ENCODE results near the gene WWC2.
A peak's percentile ranks its signal among the peaks of the same experiment; 100 is the strongest.

WWC2 gene

DNA sequence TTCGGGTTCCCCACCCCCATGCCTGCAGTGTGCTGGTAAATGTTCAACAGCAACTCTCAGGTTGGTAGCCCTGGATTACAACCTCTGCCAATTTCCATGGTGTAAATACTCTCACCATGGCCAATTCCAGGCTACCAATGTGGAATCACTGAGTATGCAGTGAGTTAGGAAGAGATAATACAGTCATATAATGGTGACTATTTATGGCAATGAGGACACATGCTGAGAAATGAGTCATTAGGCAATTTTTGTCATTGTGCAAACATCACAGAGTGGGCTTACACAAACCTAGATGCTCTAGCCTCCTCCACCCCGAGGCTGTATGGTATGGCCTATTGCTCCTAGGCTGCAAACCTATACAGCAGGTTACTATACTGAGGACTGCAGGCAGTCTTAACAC, 227.8 kb downstream of the WWC2 start:
- no peak for DNase-seq
- in situ Hi-C loops (cut with HindIII; ENCODE audit: low pct_ligation_motif_present, low pct_unique_long_range_greater_than_20kb, low sequenced_read_pairs) = no loop called here

DNA sequence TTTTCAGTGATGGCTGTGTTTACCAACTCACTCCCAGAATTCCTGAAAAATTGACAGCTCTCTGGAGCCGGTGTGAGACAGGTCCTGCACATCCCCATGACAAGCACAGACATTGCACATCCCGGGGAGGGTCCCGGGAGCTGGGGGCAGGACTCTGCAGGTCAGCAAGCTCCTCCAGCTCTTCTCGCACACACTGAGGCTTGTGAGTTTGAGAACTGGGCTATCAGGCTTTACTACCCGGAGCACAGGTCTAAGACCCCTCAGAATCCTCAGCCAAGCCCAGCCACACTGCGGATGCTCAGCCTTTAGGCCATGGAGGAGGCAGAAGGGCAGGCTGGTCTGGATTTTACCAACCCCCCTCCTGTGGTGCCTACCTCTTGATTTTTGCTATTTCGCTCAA, 228.8 kb downstream of the WWC2 start:
- no peak for DNase-seq
- in situ Hi-C loops (cut with HindIII; ENCODE audit: low pct_ligation_motif_present, low pct_unique_long_range_greater_than_20kb, low sequenced_read_pairs) = no loop called here

DNA sequence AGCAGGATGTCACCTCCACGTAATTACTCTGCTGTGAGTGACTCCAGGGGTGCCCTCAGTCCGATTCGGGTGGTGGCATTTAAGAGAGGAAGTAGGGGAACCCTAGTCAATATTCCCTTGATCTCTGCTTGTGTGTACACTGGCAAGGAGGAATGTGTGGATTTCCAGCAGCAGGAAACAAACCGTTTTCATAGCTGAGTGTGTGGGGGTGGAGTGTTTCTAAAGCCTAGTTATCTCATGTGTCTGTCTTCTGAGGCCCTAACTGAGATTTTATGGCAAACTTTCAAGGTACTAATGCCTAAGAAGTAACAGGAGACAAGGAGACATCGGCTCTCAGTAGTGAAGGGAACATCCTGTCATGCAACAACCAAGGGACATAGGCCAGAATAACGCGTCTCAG, 229.8 kb downstream of the WWC2 start:
- in situ Hi-C loops (cut with HindIII; ENCODE audit: low pct_ligation_motif_present, low pct_unique_long_range_greater_than_20kb, low sequenced_read_pairs) = no loop called here
- DNase-seq = no peak

DNA sequence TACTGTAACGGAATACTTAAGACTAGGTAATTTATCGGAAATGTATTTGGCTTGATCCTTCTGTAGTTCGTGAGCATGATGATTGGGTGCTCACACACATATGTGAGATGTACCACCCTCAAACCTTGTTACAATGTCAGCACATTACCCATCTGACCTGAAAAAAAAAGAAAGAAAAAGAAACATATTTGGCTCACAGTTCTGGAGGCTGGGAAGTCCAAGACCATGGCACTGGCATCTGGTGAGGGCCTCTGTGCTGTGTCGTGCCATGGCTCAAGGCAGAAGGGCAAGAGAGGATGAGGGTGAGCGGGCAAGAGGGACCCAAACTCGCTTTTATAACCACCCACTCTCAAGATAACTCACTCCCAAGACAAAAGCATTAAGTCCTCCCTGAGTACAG, 230.2 kb downstream of the WWC2 start:
- in situ Hi-C loops (cut with HindIII; ENCODE audit: low pct_ligation_motif_present, low pct_unique_long_range_greater_than_20kb, low sequenced_read_pairs) = no loop called here
- DNase-seq = no peak

DNA sequence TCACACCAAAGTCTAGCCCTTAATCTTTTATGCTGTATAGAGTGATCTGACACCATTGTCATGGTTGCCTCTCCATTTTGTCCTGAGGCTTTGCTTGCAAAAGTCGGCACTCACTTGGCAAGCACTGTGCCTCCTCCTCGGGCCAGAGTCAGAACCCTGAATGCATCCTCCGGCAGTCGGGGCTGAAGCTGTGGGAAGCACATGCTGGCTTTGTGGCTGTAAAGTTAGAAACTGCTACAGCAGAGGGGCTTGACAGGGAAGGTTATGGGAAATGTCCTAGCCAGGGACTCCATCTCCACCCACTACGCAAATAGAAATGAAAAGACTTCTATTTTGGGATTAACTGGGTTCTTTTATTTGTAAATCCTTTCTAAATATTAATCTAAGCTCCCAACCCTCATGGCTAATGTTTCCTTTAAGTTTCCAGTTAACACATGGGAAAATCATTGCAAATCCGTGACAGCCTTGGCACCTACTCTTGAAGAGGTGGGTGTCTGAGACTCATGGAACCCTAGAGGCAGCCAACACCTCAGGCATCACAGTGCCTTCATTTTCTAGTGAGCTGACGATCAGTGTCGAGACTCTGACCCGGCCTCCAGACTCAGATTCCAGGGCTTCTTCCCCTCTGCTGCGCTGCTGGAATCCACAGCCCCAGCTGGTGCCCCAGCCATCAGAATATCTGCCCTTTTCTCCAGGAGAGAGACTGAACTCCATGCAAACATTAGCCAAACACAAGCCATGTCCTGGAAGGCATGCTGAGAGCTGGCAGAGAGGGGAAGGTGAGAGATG, 231.1 kb downstream of the WWC2 start:
- no peak for DNase-seq
- in situ Hi-C loops (cut with HindIII; ENCODE audit: low pct_ligation_motif_present, low pct_unique_long_range_greater_than_20kb, low sequenced_read_pairs) = no loop called here

DNA sequence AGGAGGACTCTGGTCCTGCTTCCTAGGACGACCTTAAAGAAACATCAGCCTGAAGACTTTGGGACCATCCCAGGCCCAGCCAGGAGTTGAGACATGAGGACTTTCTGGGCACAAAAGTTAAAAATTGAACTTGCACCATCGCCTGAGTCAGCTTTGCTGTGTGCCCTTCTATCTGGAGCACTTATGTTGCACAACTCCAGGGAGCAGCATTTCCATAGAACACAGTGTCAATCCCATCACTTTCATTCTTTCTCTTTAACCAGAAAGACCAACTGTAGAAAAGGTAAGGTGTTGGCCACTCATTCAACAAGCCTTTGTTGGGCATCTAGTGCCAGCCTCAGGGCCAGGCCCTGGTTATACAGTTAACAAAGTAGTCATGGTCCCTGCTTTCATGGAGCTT, 231.8 kb downstream of the WWC2 start:
- in situ Hi-C loops (cut with HindIII; ENCODE audit: low pct_ligation_motif_present, low pct_unique_long_range_greater_than_20kb, low sequenced_read_pairs) = no loop called here
- DNase-seq = no peak

DNA sequence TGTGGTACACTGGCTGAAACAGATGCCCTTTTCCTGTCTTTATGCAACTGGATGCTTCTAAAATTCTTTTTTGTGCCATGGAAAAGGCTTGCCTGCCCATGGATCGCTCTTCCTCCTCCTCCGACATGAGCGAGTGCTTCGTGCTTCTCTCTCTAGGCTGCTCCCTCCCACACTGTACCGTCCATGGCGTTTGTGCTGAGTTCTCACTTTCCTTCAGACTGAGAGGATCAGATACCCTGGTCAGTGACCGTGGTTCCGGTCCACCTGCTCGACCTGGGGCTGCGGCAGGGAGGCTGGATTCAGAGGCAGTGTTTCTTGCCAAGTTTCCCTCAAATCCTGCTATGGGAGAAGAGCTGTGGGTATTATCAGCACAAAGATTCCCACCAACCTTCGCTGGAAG, 233.4 kb downstream of the WWC2 start:
- in situ Hi-C loops (cut with HindIII; ENCODE audit: low pct_ligation_motif_present, low pct_unique_long_range_greater_than_20kb, low sequenced_read_pairs) = no loop called here
- no peak for DNase-seq

DNA sequence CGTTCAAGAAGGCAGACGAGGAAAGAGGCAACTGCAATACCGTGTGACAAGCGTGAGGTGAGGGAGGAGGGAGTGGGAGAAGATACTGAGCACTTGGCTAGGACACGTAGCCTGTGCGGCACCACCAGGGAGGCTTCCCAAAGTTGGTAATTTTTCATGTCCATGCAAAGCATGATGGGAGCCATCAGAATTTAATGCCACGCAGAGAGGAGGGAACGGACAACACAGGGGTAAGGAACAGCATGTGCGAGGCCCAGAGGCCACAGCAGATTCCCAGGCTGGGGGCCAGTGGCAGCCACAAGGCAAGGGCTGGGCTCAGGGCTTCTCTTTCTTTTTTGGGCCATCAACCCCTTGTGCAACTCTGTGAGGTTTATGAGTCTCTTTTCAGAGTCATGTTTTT, 234.1 kb downstream of the WWC2 start:
- in situ Hi-C loops (cut with HindIII; ENCODE audit: low pct_ligation_motif_present, low pct_unique_long_range_greater_than_20kb, low sequenced_read_pairs) = no loop called here
- DNase-seq = no peak

DNA sequence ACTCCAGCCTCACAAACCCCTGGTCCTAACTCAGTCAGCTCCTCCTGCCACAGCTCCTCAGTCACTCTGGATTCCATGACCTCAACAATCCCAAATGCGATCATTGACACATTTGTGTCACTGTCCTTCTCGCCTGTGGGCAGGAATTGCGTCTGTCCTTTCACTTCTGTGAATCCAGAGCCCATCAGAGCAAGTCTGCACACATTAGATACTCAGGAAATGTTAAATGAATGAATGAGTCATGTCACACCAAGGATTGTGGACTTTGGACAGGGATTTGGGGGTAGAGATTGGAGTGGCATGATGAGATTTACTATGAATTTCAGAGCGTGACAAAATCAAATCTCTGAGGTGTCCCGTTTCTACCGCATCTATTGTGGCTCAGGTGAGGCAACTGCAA, 234.9 kb downstream of the WWC2 start:
- peak; percentile 48 for DNase-seq
- in situ Hi-C loops (cut with HindIII; ENCODE audit: low pct_ligation_motif_present, low pct_unique_long_range_greater_than_20kb, low sequenced_read_pairs) = no loop called here

DNA sequence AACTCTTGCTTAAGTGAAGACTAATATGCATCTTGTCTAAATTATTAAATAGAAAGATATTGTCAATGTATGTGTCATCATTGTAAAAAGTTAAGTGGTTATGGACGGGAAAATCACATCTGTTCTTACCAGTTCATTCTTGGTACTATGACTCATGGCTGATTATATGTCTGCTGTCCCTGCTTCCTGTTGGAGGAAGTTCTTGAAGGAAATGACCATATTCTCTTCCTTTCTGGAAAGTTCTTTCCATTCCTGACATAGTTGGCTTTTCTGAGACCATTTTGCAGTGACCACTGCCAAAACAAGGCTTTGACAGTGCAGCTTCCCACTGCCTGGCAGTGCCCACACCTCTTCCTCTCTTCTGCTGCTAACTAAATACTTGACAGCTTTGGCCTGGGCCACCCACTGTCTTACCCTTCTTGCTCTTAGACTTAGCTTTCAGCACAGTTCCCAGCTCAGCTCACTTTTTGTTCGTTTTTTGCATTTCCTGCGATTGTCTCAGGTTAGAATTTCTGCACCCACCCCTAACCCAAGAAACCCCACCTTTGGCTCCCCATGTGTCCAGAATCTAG, 236.4 kb downstream of the WWC2 start:
- DNase-seq = peak; percentile 59
- in situ Hi-C loops (cut with HindIII; ENCODE audit: low pct_ligation_motif_present, low pct_unique_long_range_greater_than_20kb, low sequenced_read_pairs) = no loop called here

DNA sequence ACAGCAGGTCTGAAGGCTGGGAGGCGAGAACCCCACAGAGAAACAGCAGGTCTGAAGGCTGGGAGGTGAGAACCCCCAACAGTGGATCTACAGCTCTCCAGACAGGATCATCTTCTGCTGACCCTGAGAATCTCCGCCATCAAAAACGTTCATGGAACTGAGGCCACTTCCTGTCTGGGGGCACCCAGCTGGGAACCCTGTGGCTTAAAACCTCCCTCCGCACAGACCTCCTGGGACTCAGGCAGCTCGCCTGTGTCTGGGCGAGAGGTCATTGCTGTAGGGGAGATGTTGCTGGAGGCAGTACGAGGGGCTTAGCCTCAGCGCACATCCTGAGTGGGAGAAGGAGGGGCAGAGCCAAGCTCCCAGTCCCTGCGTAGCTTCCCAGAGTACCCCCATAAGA, 238.3 kb downstream of the WWC2 start:
- in situ Hi-C loops (cut with HindIII; ENCODE audit: low pct_ligation_motif_present, low pct_unique_long_range_greater_than_20kb, low sequenced_read_pairs) = no loop called here
- no peak for DNase-seq

DNA sequence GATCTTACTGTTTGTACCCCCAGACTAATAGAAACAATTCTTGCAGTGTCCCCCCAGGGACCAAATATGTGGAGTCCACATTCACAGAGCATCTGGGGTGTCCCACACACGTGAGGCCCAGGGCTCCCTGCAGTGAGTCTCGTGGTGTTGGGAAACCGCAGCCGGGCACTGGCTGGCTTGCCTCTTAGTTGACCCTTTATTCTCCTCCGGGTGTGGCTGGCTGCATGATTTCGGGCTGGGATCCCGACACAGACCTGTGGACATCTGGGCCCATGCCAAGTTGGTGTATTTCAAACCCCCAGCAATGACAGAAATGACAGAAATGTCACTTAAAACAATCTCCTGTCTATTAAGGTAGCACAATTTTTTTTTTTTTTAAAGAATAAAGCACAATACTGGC, 238.8 kb downstream of the WWC2 start:
- in situ Hi-C loops (cut with HindIII; ENCODE audit: low pct_ligation_motif_present, low pct_unique_long_range_greater_than_20kb, low sequenced_read_pairs) = no loop called here
- no peak for DNase-seq

DNA sequence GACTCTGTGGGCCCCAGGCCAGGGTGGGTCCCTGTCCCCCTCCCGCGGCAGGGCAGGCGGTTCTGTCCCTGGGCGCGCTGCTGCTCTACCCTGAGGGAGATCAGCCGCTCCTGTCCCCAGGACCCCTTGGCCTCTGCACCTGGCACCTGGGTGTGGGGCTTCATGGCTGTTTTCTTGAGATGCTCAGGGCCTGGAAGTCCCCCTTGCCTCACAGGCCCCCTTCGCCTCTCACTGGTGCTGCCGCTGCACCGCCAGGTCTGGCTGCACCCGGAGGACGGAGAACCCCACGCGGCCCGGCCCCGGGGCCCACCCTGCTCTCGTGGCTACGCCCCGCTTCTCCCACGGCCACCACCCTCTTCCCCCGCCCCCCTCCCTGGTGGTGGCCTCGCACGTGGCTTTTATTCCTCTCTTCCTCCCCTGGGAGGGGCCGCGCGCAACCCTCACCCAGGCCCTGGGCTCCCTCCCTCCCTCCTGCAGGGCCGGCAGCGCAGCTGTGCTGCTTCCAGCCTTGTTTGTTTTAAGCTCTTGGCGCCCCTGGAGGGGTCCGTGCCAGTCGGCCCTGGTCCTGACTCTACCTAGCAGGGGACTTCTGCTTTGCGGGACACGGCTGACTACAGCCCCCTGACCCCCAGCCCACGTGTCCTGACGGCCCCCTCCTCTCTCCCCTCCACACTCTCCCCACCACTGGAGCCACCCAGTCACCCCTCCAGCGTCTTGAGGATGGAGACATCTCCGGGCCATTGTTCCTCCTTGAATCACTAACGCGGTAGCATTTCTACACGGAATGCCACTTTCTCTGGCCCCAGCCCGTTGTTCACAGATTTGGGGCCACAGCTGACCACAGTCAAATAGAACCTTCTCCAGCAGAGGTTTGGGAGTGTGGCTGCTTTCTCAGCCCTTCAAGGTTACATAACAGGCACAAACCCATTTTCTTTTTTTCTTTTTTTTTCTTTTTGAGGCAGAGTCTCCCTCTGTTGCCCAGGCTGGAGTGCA, 243.8 kb downstream of the WWC2 start:
- DNase-seq = peak; percentile 7
- in situ Hi-C loops (cut with HindIII; ENCODE audit: low pct_ligation_motif_present, low pct_unique_long_range_greater_than_20kb, low sequenced_read_pairs) = no loop called here

DNA sequence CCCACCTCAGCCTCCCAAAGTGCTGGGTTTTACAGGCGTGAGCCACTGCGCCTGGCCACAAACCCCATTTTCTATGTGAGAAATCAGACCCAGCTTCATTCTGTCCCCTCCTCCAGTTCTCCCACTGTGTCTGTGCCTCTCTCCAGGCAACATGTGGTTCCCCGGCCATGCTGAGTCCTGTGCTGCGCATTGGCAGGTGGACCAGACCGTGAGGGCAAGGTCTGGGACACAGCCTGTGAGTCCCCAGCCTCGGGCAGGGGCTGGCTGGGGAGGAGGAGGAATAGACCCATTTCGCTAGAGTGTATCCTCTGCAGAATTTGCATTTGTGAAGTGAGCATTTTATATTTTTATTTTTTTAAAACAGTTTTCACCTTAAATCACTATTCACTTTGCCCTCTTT, 244.7 kb downstream of the WWC2 start:
- no peak for DNase-seq
- in situ Hi-C loops (cut with HindIII; ENCODE audit: low pct_ligation_motif_present, low pct_unique_long_range_greater_than_20kb, low sequenced_read_pairs) = no loop called here

DNA sequence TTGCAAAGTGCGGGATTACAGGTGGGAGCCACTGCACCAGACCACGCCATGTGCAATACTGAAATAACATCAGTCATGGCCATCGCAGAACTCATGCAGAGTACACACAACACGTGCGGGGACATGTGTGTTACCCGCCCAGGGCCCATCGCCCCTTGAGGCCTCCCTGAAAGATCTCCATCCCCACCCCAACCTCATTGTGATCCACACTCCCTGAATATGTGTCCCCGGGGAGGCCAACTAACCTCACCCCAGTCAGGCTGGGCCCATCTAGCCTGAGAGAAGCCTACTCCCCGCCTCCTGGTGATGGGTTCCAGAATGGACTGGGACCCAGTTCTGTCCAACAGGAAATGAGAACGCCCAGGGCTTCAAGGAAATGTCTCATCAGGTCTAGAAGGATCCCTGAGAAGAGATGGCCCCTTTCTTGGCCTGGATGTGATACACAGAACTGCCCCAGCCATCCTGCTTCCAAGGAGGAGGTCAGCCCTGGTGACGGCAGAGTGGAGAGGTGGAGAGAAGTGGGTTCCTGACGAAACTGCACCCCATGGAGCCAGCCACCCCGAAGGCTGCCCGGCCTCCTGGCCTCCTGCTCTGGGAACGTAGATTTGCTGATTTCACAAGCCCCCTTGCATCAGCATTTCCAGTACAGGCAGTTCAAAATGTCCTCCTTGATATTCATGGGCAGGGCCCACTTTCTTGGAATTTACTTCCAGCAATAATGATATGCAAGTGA, 245.6 kb downstream of the WWC2 start:
- in situ Hi-C loops (cut with HindIII; ENCODE audit: low pct_ligation_motif_present, low pct_unique_long_range_greater_than_20kb, low sequenced_read_pairs) = no loop called here
- no peak for DNase-seq

DNA sequence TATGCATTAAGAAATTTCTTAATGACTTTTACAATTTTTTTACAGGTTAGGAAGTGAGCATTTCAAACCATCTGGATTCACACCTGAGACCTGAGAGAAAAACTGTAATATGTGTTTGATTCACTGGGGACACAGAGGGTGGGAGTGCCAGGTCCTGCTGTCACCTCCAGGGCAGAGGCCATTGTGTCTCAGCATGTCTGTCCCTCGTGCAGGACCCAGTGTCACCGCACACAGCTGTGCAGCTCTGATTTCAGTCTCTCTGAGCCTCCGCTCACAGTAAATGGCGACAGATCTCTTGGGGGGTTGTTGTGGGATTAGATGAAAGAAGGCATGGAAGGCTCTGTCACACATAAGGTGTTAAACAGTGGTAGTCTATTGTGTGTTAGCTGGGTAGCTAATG, 246.2 kb downstream of the WWC2 start:
- no peak for DNase-seq

DNA sequence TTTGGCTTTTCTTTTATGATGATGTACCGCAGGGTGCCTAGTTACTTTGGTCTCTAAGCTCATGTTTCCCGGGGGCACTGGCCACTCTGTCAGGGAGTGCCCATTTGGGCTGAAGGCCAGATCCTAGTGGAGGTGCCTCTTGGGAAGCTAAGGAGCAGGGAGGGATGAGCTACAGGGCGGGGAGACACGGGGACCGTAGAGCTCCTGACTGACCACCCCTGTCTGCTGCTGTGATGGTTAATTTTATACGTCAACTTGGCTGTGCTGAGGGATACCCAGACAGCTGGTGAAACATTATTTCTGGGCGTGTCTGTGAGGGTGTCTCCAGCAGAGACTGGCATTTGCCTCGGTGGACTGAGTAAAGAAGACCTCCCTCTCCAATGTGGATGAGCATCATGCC, 248.1 kb downstream of the WWC2 start:
- DNase-seq = no peak
- in situ Hi-C loops (cut with HindIII; ENCODE audit: low pct_ligation_motif_present, low pct_unique_long_range_greater_than_20kb, low sequenced_read_pairs) = no loop called here

More for the DNA sequence above, 246.2 kb downstream of the WWC2 start:
- in situ Hi-C loops (cut with HindIII; ENCODE audit: low pct_ligation_motif_present, low pct_unique_long_range_greater_than_20kb, low sequenced_read_pairs) = no loop called here

DNA sequence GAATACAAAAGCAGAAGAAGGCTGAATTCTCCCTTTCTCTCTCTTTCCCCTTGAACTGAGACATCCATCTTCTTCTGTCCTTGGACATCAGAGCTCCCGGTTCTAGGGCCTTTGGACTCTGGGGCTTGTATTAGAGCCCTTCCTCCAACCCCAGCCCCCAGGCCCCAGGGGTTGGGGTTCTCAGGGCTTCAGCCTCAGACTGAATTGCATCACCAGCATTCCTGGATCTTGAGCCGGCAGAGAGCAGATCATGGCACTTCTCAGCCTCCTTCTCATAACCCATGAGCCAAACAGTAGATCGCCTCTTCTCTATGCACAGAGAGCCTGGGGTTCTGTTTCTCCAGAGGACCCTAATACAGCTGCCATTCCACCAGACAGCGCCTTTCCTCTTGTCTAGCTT, 248.5 kb downstream of the WWC2 start:
- DNase-seq = no peak
- in situ Hi-C loops (cut with HindIII; ENCODE audit: low pct_ligation_motif_present, low pct_unique_long_range_greater_than_20kb, low sequenced_read_pairs) = no loop called here

DNA sequence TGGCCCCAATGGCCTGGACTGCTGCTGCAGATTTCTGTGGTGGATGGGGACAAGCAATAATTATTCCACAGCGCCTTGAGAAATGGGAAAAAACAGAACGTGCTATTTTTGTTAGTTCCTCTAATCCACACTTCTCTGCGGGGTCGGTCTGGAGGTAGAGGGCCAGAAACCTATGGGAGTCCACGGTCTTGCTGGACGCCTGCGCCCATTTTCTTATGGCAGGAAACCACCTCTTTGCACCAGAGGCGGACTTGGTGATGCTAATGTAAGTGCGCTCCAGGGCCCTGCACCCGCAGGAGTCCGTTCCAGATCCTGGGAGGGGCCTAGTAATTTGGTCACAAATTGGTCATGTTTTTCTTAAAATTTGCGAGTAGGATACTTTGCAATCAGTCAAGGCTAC, 249.1 kb downstream of the WWC2 start:
- in situ Hi-C loops (cut with HindIII; ENCODE audit: low pct_ligation_motif_present, low pct_unique_long_range_greater_than_20kb, low sequenced_read_pairs) = no loop called here
- DNase-seq = no peak
